Erythroblast (primary cell): ENCODE measurements around the gene CCDC12.

Source experiments
- GATA1 ChIP-seq: IDR thresholded peaks from 2 replicates; pipeline ENCODE4 v1.6.1; 2011; ENCODE audit warnings: low read depth, mild to moderate bottlenecking, control low read depth, low read length, moderate library complexity
- POLR2A ChIP-seq: IDR thresholded peaks from 2 replicates; pipeline ENCODE4 v1.6.1; 2011; ENCODE audit warnings: mild to moderate bottlenecking, low read length

DNA sequence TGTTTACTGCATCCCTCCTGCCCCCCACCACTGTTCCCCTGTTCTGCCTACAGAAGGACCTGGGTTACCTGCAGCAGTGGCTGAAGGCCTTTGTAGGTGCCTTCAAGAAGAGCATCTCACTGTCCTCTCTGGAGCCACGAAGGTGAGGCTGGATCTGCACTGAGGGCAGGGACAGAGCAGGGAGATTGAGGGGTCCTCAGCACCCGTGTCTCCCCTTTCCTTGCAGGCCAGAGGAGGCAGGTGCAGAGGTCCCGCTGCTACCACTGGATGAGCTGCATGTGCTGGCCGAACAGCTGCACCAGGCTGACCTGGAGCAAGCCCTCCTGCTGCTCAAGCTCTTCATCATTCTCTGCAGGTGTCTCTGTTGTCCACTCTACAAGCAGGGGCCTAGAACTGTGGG is 12.1 kb upstream of the CCDC12 start:
- TF ChIP-seq POLR2A (no peak), GATA1 (no peak)
